KMS-11 (cell line): Measurements from ENCODE around the gene KLC1.

Source experiments
- H2AFZ ChIP-seq: fragments of 200-600 bp; sonication (generic); 2 replicates; pipeline ENCODE4 v1.6.1; 2016; ENCODE audit warnings: antibody characterized with exemption, mixed run types, low read depth
- H3K27ac ChIP-seq: fragments of 200-600 bp; sonication (generic); 2 replicates; pipeline ENCODE4 v1.6.1; 2016; ENCODE audit warnings: mild to moderate bottlenecking, mixed run types
- H3K27me3 ChIP-seq: fragments of 200-600 bp; sonication (generic); 2 replicates; pipeline ENCODE4 v1.6.1; 2017; ENCODE audit warnings: mild to moderate bottlenecking, low read depth, mixed run types, moderate library complexity; ENCODE audit not compliant: insufficient read depth
- H3K36me3 ChIP-seq: fragments of 200-600 bp; sonication (generic); 2 replicates; pipeline ENCODE4 v1.6.1; 2017; ENCODE audit warnings: mild to moderate bottlenecking, mixed run types; ENCODE audit not compliant: insufficient read depth
- H3K4me1 ChIP-seq: fragments of 200-600 bp; sonication (generic); 2 replicates; pipeline ENCODE4 v1.6.1; 2016; ENCODE audit warnings: mild to moderate bottlenecking, low read depth, mixed run types; ENCODE audit not compliant: poor library complexity, severe bottlenecking
- H3K4me2 ChIP-seq: fragments of 200-600 bp; sonication (generic); 2 replicates; pipeline ENCODE4 v1.7.0; 2016; ENCODE audit warnings: mild to moderate bottlenecking, mixed run types
- H3K4me3 ChIP-seq: fragments of 200-600 bp; sonication (generic); IDR thresholded peaks from 2 replicates; pipeline ENCODE4 v1.6.1; 2017; ENCODE audit warnings: low read depth, low read length, mixed read lengths; ENCODE audit not compliant: insufficient read depth
- H3K79me2 ChIP-seq: fragments of 200-600 bp; sonication (generic); 2 replicates; pipeline ENCODE4 v1.6.1; 2016; ENCODE audit warnings: low read depth, mixed run types; ENCODE audit not compliant: insufficient read depth
- H3K9ac ChIP-seq: fragments of 200-600 bp; sonication (generic); 2 replicates; pipeline ENCODE4 v1.6.1; 2016; ENCODE audit warnings: mild to moderate bottlenecking, mixed run types
- H4K20me1 ChIP-seq: fragments of 200-600 bp; sonication (generic); 2 replicates; pipeline ENCODE4 v1.6.1; 2016; ENCODE audit warnings: mild to moderate bottlenecking, mixed run types; ENCODE audit not compliant: insufficient read depth
- TF ChIP-seq, protein P1 (sequence below): fragments of 200-600 bp; sonication (generic); conservative IDR thresholded peaks from 2 replicates; pipeline ENCODE4 v1.6.1; 2017; ENCODE audit warnings: low read depth, mild to moderate bottlenecking, antibody characterized with exemption, low read length, moderate library complexity, mixed read lengths

KLC1 gene

DNA sequence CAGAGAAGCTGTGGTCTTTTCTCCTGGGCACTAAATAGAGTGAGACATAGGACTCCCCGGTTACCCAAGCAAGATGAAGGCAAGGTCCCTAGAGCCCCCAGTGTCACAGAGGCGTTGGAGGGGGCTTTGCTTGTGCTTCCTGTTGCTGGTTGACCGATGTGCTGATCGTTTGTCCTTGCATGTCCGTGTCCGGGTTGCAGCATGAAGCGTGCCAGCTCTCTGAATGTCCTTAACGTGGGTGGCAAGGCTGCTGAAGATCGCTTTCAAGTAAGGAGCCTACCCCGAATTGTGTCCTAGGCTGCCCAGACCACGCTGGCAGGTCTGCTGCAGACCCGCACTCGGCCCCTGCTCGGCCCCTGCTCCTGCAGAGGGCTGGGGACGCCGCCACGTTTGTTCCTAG lies 63.1 kb downstream of the KLC1 start:
- no peaks in the 10 kb centered on the region for H4K20me1 ChIP-seq
- no peaks in the 10 kb centered on the region for H3K79me2 ChIP-seq
- TF ChIP-seq, protein P1, sequence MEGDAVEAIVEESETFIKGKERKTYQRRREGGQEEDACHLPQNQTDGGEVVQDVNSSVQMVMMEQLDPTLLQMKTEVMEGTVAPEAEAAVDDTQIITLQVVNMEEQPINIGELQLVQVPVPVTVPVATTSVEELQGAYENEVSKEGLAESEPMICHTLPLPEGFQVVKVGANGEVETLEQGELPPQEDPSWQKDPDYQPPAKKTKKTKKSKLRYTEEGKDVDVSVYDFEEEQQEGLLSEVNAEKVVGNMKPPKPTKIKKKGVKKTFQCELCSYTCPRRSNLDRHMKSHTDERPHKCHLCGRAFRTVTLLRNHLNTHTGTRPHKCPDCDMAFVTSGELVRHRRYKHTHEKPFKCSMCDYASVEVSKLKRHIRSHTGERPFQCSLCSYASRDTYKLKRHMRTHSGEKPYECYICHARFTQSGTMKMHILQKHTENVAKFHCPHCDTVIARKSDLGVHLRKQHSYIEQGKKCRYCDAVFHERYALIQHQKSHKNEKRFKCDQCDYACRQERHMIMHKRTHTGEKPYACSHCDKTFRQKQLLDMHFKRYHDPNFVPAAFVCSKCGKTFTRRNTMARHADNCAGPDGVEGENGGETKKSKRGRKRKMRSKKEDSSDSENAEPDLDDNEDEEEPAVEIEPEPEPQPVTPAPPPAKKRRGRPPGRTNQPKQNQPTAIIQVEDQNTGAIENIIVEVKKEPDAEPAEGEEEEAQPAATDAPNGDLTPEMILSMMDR = no peak
- no peaks in the 10 kb centered on the region for H3K4me1 ChIP-seq
- H3K4me3 ChIP-seq = no peak overlapping the region
- no peak overlapping the region for H2AFZ ChIP-seq
- H3K36me3 ChIP-seq = no peaks in the 10 kb centered on the region
- no peak overlapping the region for H3K27ac ChIP-seq
- H3K4me2 ChIP-seq = no peak overlapping the region
- H3K9ac ChIP-seq = no peak overlapping the region
- H3K27me3 ChIP-seq = no peaks in the 10 kb centered on the region

GRCh38 chr14:103692871-103693270 lies 63.9 kb downstream of the KLC1 start:
- no peaks in the 10 kb centered on the region for H3K36me3 ChIP-seq
- no peaks in the 10 kb centered on the region for H3K4me1 ChIP-seq
- TF ChIP-seq, protein P1 = no peak
- H3K27me3 ChIP-seq = no peaks in the 10 kb centered on the region
- no peaks in the 10 kb centered on the region for H3K79me2 ChIP-seq
- no peak overlapping the region for H2AFZ ChIP-seq
- no peak overlapping the region for H3K4me2 ChIP-seq
- no peak overlapping the region for H3K4me3 ChIP-seq
- no peak overlapping the region for H3K9ac ChIP-seq
- H3K27ac ChIP-seq = no peak overlapping the region
- no peaks in the 10 kb centered on the region for H4K20me1 ChIP-seq

- no peak overlapping the region for H3K27ac ChIP-seq
- H3K4me3 ChIP-seq = no peak overlapping the region
- no peaks in the 10 kb centered on the region for H3K27me3 ChIP-seq
- no peaks in the 10 kb centered on the region for H3K4me1 ChIP-seq
- H2AFZ ChIP-seq = no peak overlapping the region
- TF ChIP-seq, protein P1 = no peak
- H3K79me2 ChIP-seq = no peaks in the 10 kb centered on the region
- no peak overlapping the region for H3K9ac ChIP-seq
- no peaks in the 10 kb centered on the region for H3K36me3 ChIP-seq
- H3K4me2 ChIP-seq = no peak overlapping the region
- no peaks in the 10 kb centered on the region for H4K20me1 ChIP-seq
Observed at GRCh38 chr14:103693515-103693914, 64.5 kb downstream of the KLC1 start.

DNA sequence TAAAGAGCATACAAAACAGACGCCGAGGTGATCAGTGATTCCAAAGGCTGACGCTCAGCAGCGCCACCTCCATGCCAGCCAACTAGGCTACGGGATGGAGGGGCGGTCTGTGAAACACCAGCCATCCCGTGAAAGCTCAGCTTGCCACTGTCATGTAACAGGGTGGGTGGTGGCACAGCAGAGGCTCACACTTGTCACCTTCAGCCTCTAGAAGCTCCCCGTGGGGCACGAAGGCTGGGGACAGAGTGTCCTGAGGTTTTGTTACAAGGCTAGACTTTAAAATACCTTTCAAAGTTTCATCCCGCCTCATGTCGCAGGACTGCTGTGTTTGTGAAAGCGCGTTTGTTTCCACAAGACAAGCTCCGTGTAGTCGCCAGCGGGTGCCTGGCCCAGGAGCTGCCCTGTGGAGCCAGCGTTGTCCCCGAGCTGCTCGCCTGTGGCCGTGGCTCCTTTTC lies 65.6 kb downstream of the KLC1 start:
- Histone ChIP-seq H3K4me2 (no peak overlapping the region), H3K36me3 (no peaks in the 10 kb centered on the region), H3K4me3 (no peak overlapping the region), H3K27me3 (no peaks in the 10 kb centered on the region), H3K4me1 (no peaks in the 10 kb centered on the region), H3K27ac (no peak overlapping the region), H3K79me2 (no peaks in the 10 kb centered on the region), H3K9ac (no peak overlapping the region), H4K20me1 (no peaks in the 10 kb centered on the region), H2AFZ (no peak overlapping the region)
- TF ChIP-seq, protein P1 = no peak
